Endothelial cell of umbilical vein (primary cell): ENCODE measurements around the gene RBFOX1. TPM values are rescaled to one million over a fixed set of nuclear protein-coding genes. Genes with fewer than 3 reads are reported as not detected.

Experiments
- BruUV-seq: library from RNA; stranded (reverse); fragments of 400-500 nt; replicated peaks from 2 replicates; lab custom pipeline; 2021; lab: Mats Ljungman, UMichigan
- CTCF ChIA-PET: fragments of 300-600, 350-600 bp; sonication (Branson Sonifier 250); formaldehyde crosslinking; loops from one replicate; lab custom pipeline; 2021; ENCODE audit warnings: antibody characterized with exemption, inconsistent platforms; lab: Charles Lee
- POLR2A ChIA-PET: fragments of 300-600, 350-600 bp; sonication (Branson Sonifier 250); formaldehyde crosslinking; loops from one replicate; lab custom pipeline; 2021; ENCODE audit warnings: antibody characterized with exemption, inconsistent platforms; lab: Charles Lee
- DNase-seq: peaks from one replicate; pipeline ENCODE4 v3.0.0-alpha.2; 2011; ENCODE audit warnings: low read depth, low spot score
- FAIRE-seq: peaks from 2 replicates; lab custom pipeline; 2011; peaks lifted over from hg19 to GRCh38; lab: Jason Lieb, UNC
- H2AFZ ChIP-seq: 2 replicates; pipeline ENCODE4 v1.6.0; 2012; ENCODE audit warnings: low read depth, low read length, control low read depth, inconsistent platforms
- H3K27ac ChIP-seq: 2 replicates; pipeline ENCODE4 v1.5.1; 2011; ENCODE audit warnings: low read depth, mild to moderate bottlenecking, control low read depth, low read length, moderate library complexity; ENCODE audit not compliant: insufficient read depth
- H3K27me3 ChIP-seq, 2 experiments: 2 replicates each; pipeline versions ENCODE4 v1.6.0 to v1.6.1; 2011; ENCODE audit warnings: low read length in 2 of 2, mixed read lengths in 1 of 2; ENCODE audit not compliant: control insufficient read depth in 2 of 2, insufficient read depth in 2 of 2
- H3K36me3 ChIP-seq, 2 experiments: 2 replicates in 1 of 2; 3 replicates in 1 of 2; pipeline ENCODE4 v1.5.1; 2011; ENCODE audit warnings: low read length in 2 of 2, mild to moderate bottlenecking in 1 of 2, moderate library complexity in 1 of 2; ENCODE audit not compliant: control insufficient read depth in 2 of 2, insufficient read depth in 2 of 2; ENCODE audit errors: extremely low read depth in 1 of 2
- H3K4me1 ChIP-seq: 3 replicates; pipeline ENCODE4 v1.5.1; 2011; ENCODE audit warnings: mild to moderate bottlenecking, low read length; ENCODE audit not compliant: control insufficient read depth, insufficient read depth; ENCODE audit errors: extremely low read depth
- H3K4me2 ChIP-seq: 2 replicates; pipeline ENCODE4 v1.6.1; 2011; ENCODE audit warnings: low read length, control low read depth, mixed read lengths; ENCODE audit not compliant: insufficient read depth
- H3K4me3 ChIP-seq, 3 experiments: fragments of 200-600 bp in 1 of 3; sonication (generic), shearing (Covaris generic) in 1 of 3; replicated peaks in 1 of 3; 2 replicates each; pipeline ENCODE4 v1.5.1; 2011 to 2016; ENCODE audit warnings: control low read depth in 3 of 3, low read length in 3 of 3, mild to moderate bottlenecking in 2 of 3, inconsistent platforms in 1 of 3, low read depth in 1 of 3, moderate library complexity in 1 of 3; ENCODE audit not compliant: insufficient read depth in 1 of 3
- H3K79me2 ChIP-seq: 2 replicates; pipeline ENCODE4 v1.6.0; 2012; ENCODE audit warnings: low read length, inconsistent platforms; ENCODE audit not compliant: control insufficient read depth, insufficient read depth
- H3K9ac ChIP-seq: replicated peaks from 2 replicates; pipeline ENCODE3; 2011; ENCODE audit warnings: low read length, control low read depth; ENCODE audit not compliant: insufficient read depth; ENCODE audit errors: extremely low read depth
- H3K9me1 ChIP-seq: replicated peaks from 3 replicates; pipeline ENCODE4 v1.6.0; 2011; ENCODE audit warnings: mild to moderate bottlenecking, low read length; ENCODE audit not compliant: control insufficient read depth, insufficient read depth; ENCODE audit errors: extremely low read depth
- H3K9me3 ChIP-seq: replicated peaks from 2 replicates; pipeline ENCODE4 v1.5.1; 2012; ENCODE audit warnings: low read length, inconsistent platforms; ENCODE audit not compliant: control insufficient read depth, insufficient read depth
- H4K20me1 ChIP-seq: replicated peaks from 2 replicates; pipeline ENCODE3; 2011; ENCODE audit warnings: mild to moderate bottlenecking, low read length; ENCODE audit not compliant: control insufficient read depth, insufficient read depth; ENCODE audit errors: extremely low read depth
- EZH2 ChIP-seq: IDR thresholded peaks from 2 replicates; pipeline ENCODE4 v1.6.1; 2012; ENCODE audit warnings: borderline replicate concordance, low read depth, mild to moderate bottlenecking, moderate library complexity, low read length, inconsistent platforms; ENCODE audit not compliant: severe bottlenecking
- FOS ChIP-seq: IDR thresholded peaks from 2 replicates; pipeline ENCODE4 v1.6.1; 2011; ENCODE audit warnings: mild to moderate bottlenecking, low read length, moderate library complexity, borderline replicate concordance; ENCODE audit not compliant: insufficient read depth
- GATA2 ChIP-seq: IDR thresholded peaks from 2 replicates; pipeline ENCODE4 v1.7.0; 2011; ENCODE audit warnings: low read depth, mild to moderate bottlenecking, moderate library complexity, mixed read lengths, low read length; ENCODE audit not compliant: insufficient read length, insufficient read depth
- JUN ChIP-seq: IDR thresholded peaks from 2 replicates; pipeline ENCODE4 v1.6.1; 2011; ENCODE audit warnings: borderline replicate concordance, low read depth; ENCODE audit not compliant: insufficient read length, insufficient read depth
- MYC ChIP-seq: IDR thresholded peaks from one replicate; pipeline ENCODE4 v1.6.1; 2011; ENCODE audit warnings: mild to moderate bottlenecking, low read depth, low read length
- POLR2A ChIP-seq: IDR thresholded peaks from 2 replicates; pipeline ENCODE4 v1.6.1; 2012; ENCODE audit warnings: low read depth, mild to moderate bottlenecking, control low read depth, low read length
- POLR2AphosphoS5 ChIP-seq: IDR thresholded peaks from 2 replicates; pipeline ENCODE4 v1.6.1; 2012; ENCODE audit warnings: low read depth, mild to moderate bottlenecking, control low read depth, low read length, moderate library complexity; ENCODE audit not compliant: insufficient read depth
- dilution Hi-C: fragments of 300-500 bp; cut with MboI; formaldehyde crosslinking; loops from one replicate; pipeline ENCODE4 v1.15.0; 2019; ENCODE audit warnings: low sequenced_read_pairs; ENCODE audit not compliant: extremely low pct_ligation_motif_present
- intact Hi-C: fragments of 100-400 bp; cut with micrococcal nuclease; formaldehyde crosslinking; loops from one replicate; pipeline ENCODE4 v1.10.0; 2022
- polyA plus RNA-seq, 4 experiments: library from polyadenylated mRNA; depleted of rRNA in 3 of 4; stranded (reverse) in 3 of 4; unstranded in 1 of 4; fragments of >200 nt; gene quantifications; 2 replicates each; pipeline versions ENCODE4 v1.2.1 to v1.2.3, GENCODE V29; 2011 to 2012; ENCODE audit warnings: missing spikeins in 1 of 4
- total RNA-seq: library from RNA; stranded (reverse); gene quantifications from 2 replicates; pipeline ENCODE4 v1.2.3, GENCODE V29; 2021
- TF ChIP-seq, protein P1 (sequence below): IDR thresholded peaks from 2 replicates; pipeline ENCODE4 v1.6.1; 2011; ENCODE audit not compliant: insufficient read depth, insufficient read length
- TF ChIP-seq, protein P2 (sequence below), 2 donors: IDR thresholded peaks; 1 replicate in 1 of 2; 2 replicates in 1 of 2; pipeline ENCODE4 v1.5.1; 2011; ENCODE audit warnings: low read length in 2 of 2, mild to moderate bottlenecking in 2 of 2, moderate library complexity in 2 of 2, control low read depth in 1 of 2, inconsistent platforms in 1 of 2, low read depth in 1 of 2; ENCODE audit not compliant: insufficient read depth in 1 of 2; ENCODE audit errors: extremely low read depth in 1 of 2

Gene RBFOX1
- total and polyA plus RNA-seq, 2 donors (not counting 3 experiments of a cell fraction or from before 2014, with no cell fraction given) = not detected

DNA sequence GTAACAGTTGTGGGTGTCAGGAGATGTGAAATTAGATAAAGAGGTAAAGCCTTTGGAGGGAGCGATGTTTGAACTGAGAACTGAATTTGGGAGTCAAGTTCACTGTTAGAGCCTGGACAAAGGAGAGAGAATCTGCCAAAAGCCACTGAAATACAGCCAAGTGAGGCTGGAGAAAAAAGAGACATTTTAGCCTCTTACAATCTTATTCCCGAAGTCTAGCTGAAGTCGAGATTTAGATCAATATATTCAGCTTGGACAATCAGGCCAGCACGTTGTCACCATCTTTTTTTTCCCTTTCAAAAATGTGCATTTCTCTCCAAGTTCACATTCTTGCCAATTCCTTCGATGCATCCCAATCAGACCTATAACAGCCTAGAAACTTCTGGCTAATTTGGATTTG is 312.2 kb downstream of the RBFOX1 start:
- H3K4me2 ChIP-seq = no peak overlapping the region
- intact Hi-C loops (no loop called here), dilution Hi-C loops (no loop called here)
- H3K4me3 ChIP-seq = no peak overlapping the region
- no peaks in the 10 kb centered on the region for H3K4me1 ChIP-seq
- TF ChIP-seq POLR2A (no peak), POLR2AphosphoS5 (no peak), MYC (no peak), FOS (no peak), JUN (no peak), GATA2 (no peak), EZH2 (no peak)
- TF ChIP-seq, protein P1, sequence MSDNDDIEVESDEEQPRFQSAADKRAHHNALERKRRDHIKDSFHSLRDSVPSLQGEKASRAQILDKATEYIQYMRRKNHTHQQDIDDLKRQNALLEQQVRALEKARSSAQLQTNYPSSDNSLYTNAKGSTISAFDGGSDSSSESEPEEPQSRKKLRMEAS = no peak
- TF ChIP-seq, protein P2, sequence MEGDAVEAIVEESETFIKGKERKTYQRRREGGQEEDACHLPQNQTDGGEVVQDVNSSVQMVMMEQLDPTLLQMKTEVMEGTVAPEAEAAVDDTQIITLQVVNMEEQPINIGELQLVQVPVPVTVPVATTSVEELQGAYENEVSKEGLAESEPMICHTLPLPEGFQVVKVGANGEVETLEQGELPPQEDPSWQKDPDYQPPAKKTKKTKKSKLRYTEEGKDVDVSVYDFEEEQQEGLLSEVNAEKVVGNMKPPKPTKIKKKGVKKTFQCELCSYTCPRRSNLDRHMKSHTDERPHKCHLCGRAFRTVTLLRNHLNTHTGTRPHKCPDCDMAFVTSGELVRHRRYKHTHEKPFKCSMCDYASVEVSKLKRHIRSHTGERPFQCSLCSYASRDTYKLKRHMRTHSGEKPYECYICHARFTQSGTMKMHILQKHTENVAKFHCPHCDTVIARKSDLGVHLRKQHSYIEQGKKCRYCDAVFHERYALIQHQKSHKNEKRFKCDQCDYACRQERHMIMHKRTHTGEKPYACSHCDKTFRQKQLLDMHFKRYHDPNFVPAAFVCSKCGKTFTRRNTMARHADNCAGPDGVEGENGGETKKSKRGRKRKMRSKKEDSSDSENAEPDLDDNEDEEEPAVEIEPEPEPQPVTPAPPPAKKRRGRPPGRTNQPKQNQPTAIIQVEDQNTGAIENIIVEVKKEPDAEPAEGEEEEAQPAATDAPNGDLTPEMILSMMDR (IDR thresholded peaks at IDR 0.05; ENCODE audit: extremely low read depth in 1 of 2, insufficient read depth in 1 of 2, low read depth in 1 of 2, low read length in 2 of 2) = no peak
- FAIRE-seq (no peak), DNase-seq (no peak)
- H4K20me1 ChIP-seq = no peaks in the 10 kb centered on the region
- H3K27me3 ChIP-seq = no peaks in the 10 kb centered on the region
- CTCF ChIA-PET = no interaction called here
- H3K9ac ChIP-seq = no peak overlapping the region
- H3K36me3 ChIP-seq = no peaks in the 10 kb centered on the region
- POLR2A ChIA-PET = no interaction called here
- H2AFZ ChIP-seq = no peak overlapping the region
- H3K79me2 ChIP-seq = no peaks in the 10 kb centered on the region
- no peaks in the 10 kb centered on the region for H3K9me1 ChIP-seq
- peaks cover 2% of the 10 kb centered on the region for H3K9me3 ChIP-seq
- no peak overlapping the region for H3K27ac ChIP-seq
- BruUV-seq = no TSS peak
